ENCODE measurements around the gene DGKB. TPM values are rescaled to one million over a fixed set of nuclear protein-coding genes. Genes with fewer than 3 reads are reported as not detected.

The DGKB gene
- total RNA-seq, 1 donor from 2014 or later: 9.0 TPM

GRCh38 chr7:14826426-14826825, 76.1 kb downstream of the DGKB start:
- DNase-seq (ENCODE audit: low spot score in 2 of 2): no peak
- FAIRE-seq: no peak

DNA sequence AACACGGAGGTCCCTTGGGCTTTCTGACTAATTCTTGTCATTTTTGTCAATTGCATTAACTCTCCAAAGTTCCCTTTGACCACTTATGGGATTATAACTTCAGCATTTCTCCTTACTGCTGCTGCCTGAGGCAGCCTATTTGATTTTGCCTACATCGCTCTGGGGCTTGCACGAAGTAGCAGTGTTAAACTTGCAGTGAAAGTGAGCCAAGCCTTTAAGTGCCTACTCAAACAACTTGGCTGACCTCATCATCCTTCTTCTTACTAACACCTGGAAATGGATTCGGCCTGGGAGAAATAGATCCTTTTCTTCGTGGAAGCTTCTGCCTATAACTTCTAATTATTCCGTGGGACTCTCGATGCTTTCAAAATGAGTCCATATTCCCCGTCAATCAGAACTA, 76.6 kb downstream of the DGKB start:
- DNase-seq (ENCODE audit: low spot score in 2 of 2) (no peak), FAIRE-seq (no peak)

- DNase-seq (ENCODE audit: low spot score in 2 of 2) (no peak), FAIRE-seq (no peak)
These were observed 80.1 kb downstream of the DGKB start for GRCh38 chr7:14822481-14822854.

DNA sequence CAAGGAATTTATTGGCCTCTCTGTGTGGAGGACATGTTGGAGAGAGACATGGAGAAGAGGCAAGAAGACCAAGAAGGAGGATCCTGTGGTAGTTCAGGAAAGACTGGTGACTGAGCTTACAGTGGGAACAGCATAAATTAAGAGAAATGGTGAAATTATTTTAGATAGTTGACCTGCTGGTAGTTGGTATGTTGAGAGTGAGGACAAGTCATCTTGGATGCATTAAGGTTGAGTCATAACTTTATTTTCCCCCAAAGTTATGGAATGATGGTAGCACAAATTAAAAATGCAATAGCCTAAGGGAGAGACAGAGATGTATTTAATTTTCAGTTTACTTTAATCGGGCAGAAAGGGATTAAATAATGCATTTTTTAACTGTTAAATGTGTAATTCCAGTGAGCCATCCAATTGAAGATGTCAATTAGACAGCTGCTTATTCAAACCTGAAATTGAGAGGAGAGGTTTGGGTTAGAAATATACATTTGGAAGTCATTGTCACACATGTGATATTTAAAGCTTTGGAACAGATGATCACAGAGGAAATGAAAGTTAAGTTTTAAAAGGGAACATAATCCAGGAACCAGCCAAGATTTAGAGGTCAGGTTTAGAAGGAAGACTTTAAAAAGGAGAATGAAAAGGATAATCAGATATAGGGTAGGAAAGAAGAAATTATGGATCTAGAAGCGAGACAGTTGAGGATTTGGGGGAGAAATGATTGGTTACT, 80.6 kb downstream of the DGKB start:
- FAIRE-seq (no peak), DNase-seq (ENCODE audit: low spot score in 2 of 2) (no peak)

GRCh38 chr7:14818871-14819270, 83.7 kb downstream of the DGKB start:
- no peak for DNase-seq (ENCODE audit: low spot score in 2 of 2)
- no peak for FAIRE-seq

- no peak for FAIRE-seq
These were observed 84.5 kb downstream of the DGKB start for GRCh38 chr7:14817829-14818614.

DNA sequence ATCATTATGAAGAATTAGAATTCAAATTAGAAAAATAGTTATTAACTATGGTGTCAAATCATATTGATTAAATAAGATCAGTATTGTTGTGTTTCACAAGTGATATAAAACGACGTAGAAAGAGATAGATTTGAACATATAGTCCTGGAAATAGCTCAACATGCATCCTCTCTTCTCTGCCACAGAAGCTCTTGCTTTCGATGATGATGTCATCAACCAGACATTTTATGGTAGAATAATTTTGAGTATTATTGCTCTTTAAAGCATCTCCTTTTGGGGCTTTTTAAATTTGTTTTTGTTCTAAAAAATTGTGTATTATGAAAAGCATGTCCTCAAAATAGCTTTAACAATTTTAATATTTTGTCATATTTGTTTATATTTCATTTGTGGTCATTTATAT, 95.0 kb downstream of the DGKB start:
- peak; percentile 33 for FAIRE-seq
- no peak for DNase-seq (ENCODE audit: low spot score in 2 of 2)

More at GRCh38 chr7:14817829-14818614, 84.5 kb downstream of the DGKB start:
- DNase-seq (ENCODE audit: low spot score in 2 of 2): no peak

GRCh38 chr7:14806891-14807290, 95.7 kb downstream of the DGKB start:
- DNase-seq (ENCODE audit: low spot score in 2 of 2): no peak
- FAIRE-seq: no peak

GRCh38 chr7:14805105-14805719, 97.3 kb downstream of the DGKB start:
- DNase-seq (ENCODE audit: low spot score in 2 of 2) (no peak), FAIRE-seq (no peak)

DNA sequence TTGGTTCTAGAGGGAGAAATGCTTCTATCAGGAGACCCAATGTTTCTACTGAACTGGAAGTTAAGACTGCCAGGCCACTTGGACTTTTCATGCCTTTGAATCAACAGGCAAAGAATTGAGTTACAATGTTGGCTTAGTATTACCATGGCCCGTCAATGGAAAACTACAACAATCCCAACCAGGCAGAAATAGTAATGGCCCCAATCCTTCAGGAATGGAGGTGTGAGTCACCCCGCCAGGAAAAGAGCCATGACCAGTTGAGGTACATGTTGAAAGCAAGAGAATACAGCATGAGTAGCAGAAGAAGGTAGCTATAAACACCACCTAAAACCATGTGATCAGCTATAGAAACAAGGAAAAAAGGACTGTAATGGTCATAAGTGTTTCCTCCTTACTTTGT, 101.9 kb downstream of the DGKB start:
- DNase-seq (ENCODE audit: low spot score in 2 of 2): no peak
- no peak for FAIRE-seq

- DNase-seq (ENCODE audit: low spot score in 2 of 2): no peak
These were observed 109.4 kb downstream of the DGKB start for GRCh38 chr7:14793151-14793550.

GRCh38 chr7:14787551-14787950, 115.0 kb downstream of the DGKB start:
- no peak for DNase-seq (ENCODE audit: low spot score in 2 of 2)
- FAIRE-seq: no peak

More at GRCh38 chr7:14793151-14793550, 109.4 kb downstream of the DGKB start:
- FAIRE-seq: no peak

DNA sequence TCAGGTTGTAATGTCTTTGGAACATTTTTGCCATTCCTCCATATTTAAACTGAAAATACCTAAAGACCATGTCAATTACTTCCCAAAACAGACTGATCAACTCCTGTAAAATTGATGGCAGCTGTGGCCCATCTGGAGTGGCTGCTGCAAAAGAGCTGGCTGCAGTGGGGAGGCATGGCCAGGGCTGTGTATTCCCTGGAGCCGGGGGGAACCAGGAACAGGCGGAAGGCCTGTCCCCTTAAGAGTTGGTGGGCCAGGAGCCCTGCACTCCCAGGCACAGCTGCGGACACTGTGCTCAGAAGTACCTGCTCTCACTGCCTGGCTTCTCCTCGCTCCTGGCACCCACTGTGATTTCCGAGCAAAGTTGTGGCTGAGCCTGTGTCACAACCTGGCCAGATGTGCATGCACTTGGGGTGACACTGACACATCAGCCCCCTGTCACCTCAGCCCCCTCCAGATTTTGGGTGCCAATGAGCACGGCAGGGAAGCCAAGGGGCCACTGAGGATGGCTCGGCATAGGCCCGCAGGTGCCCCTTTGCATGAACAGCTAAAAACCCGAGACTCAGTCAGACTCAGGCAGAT, 116.1 kb downstream of the DGKB start:
- FAIRE-seq (no peak), DNase-seq (ENCODE audit: low spot score in 2 of 2) (no peak)

- no peak for FAIRE-seq
- no peak for DNase-seq (ENCODE audit: low spot score in 2 of 2)
These were observed 124.7 kb downstream of the DGKB start for GRCh38 chr7:14777806-14778205.

DNA sequence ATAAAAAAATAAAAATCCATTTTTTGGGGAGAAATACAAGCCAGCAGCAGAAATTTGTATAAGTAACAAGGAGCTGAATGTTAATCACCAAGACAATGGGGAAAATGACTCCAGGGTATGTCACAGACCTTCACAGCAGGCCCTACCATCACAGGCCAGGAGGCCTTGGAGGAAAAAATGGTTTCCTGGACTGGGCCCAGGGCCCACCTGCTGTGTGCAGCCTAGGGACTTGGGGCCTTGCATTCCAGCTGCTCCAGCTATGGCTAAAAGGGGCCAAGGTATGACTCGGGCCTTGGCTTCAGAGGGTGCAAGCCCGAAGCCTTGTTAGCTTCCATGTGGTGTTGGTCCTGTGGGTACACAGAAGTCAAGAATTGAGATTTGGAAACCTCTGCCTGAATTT, 126.3 kb downstream of the DGKB start:
- FAIRE-seq: no peak
- no peak for DNase-seq (ENCODE audit: low spot score in 2 of 2)

- DNase-seq (ENCODE audit: low spot score in 2 of 2) (no peak), FAIRE-seq (no peak)
These were observed 128.8 kb downstream of the DGKB start for GRCh38 chr7:14773729-14774271.

DNA sequence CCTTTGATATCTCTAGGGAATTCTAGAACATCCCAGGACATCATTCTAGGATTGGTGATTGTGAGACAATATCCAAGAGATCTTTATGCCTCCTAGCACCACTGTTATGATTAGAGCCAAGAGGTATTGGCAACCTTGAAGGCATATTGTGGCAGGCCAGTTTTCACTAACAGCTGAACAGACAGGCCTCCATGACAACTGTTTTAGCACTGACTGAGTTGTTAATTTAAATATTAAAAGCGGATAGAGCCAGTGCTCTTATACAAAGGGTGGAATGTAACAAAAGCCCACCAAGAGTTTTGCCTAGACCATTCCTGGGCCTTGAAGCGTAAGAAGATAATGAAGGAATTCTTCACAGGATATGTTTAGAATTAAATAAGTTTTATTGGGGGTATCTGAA, 131.9 kb downstream of the DGKB start:
- no peak for DNase-seq (ENCODE audit: low spot score in 2 of 2)
- no peak for FAIRE-seq

- FAIRE-seq (no peak), DNase-seq (ENCODE audit: low spot score in 2 of 2) (no peak)
These were observed 133.3 kb downstream of the DGKB start for GRCh38 chr7:14769261-14769660.

DNA sequence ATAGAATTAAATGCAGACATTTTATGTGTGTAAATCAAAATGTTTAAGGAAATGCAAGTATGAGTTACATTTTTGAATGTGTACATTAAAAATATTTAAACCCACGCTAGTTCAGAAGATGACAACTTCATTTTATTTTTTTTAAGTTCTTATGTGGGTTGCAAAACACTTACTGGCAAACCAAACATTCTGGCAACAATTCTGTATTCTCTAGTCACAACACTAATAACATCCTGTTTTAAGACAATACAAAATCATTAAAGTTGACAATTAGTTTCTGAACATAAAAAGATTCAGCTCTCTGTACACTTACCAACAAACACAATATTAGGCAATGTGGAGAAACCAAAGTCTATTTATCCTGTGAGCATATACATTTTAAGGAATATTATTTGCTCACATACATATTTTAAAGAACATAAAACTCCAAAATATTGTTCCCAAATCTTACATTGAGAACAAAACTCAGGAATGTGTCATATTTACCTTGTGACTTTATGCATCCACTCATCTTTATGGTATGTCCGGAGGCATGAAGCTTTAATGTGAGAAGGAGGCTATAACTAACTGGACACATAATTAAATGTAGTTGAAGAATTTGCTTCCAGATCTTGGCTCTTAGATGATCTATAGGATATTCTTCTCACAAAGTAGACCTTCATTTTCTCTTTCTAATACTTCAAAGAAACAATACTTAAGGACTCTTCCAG, 134.7 kb downstream of the DGKB start:
- no peak for FAIRE-seq
- no peak for DNase-seq (ENCODE audit: low spot score in 2 of 2)

DNA sequence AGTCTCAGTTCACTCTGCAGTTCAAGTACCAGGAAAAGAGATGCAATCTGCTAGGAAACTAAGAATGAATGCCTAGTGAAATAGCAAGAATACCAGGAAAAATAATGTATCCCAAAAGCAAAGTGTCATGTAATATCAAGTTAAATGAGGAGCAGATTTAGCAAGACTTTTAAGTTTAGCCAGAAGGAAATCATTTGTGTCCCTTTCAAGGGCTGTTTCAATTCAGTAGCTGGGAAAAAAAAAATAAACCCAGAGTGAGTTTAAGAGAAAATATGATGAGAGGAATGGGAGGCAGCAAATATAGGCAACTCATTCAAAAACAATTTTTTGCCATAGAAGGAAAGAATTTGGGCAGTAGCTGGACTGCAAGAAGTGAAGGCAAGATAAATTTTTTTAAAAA, 135.8 kb downstream of the DGKB start:
- DNase-seq (ENCODE audit: low spot score in 2 of 2) (no peak), FAIRE-seq (no peak)

Data from frontal cortex (tissue), 4 donors.